Type B pancreatic cell (in vitro differentiated cells): ENCODE data around the gene ARHGAP8. TPM values are rescaled to one million over a fixed set of nuclear protein-coding genes. Genes with fewer than 3 reads are reported as not detected.
A peak's percentile ranks its signal among the peaks of the same experiment; 100 is the strongest.

Experiments used
- DNase-seq: peaks from one replicate; pipeline ENCODE4 v3.0.0; 2021; ENCODE audit warnings: mixed read lengths; ENCODE audit not compliant: unreplicated experiment; ENCODE audit errors: extremely low spot score
- H3K27ac Mint-ChIP-seq: 2 replicates; pipeline ENCODE4 v1.8.0; 2021; ENCODE audit warnings: mild to moderate bottlenecking, mixed read lengths
- H3K27me3 Mint-ChIP-seq: 2 replicates; pipeline ENCODE4 v1.8.0; 2021; ENCODE audit warnings: mixed read lengths
- H3K36me3 Mint-ChIP-seq: 2 replicates; pipeline ENCODE4 v1.8.0; 2021; ENCODE audit warnings: mixed read lengths
- H3K4me1 Mint-ChIP-seq: one replicate; pipeline ENCODE4 v1.8.0; 2021; ENCODE audit warnings: mixed read lengths; ENCODE audit not compliant: unreplicated experiment
- H3K4me3 Mint-ChIP-seq: 2 replicates; pipeline ENCODE4 v1.8.0; 2021; ENCODE audit warnings: mild to moderate bottlenecking, mixed read lengths
- H3K9me3 Mint-ChIP-seq: 2 replicates; pipeline ENCODE4 v1.8.0; 2021; ENCODE audit warnings: mixed read lengths
- total RNA-seq: library from RNA; stranded (reverse); gene quantifications from 2 replicates; pipeline ENCODE4 v1.2.1, GENCODE V29; 2021; ENCODE audit warnings: low replicate concordance
- TF ChIP-seq, protein P1 (sequence below): fragments of 200-600 bp; sonication (generic); conservative IDR thresholded peaks from 2 replicates; pipeline ENCODE4 v1.5.0; 2021; ENCODE audit warnings: antibody characterized with exemption, mild to moderate bottlenecking

Gene ARHGAP8
- total RNA-seq, 1 donor from 2014 or later, result 18.0 TPM

DNA sequence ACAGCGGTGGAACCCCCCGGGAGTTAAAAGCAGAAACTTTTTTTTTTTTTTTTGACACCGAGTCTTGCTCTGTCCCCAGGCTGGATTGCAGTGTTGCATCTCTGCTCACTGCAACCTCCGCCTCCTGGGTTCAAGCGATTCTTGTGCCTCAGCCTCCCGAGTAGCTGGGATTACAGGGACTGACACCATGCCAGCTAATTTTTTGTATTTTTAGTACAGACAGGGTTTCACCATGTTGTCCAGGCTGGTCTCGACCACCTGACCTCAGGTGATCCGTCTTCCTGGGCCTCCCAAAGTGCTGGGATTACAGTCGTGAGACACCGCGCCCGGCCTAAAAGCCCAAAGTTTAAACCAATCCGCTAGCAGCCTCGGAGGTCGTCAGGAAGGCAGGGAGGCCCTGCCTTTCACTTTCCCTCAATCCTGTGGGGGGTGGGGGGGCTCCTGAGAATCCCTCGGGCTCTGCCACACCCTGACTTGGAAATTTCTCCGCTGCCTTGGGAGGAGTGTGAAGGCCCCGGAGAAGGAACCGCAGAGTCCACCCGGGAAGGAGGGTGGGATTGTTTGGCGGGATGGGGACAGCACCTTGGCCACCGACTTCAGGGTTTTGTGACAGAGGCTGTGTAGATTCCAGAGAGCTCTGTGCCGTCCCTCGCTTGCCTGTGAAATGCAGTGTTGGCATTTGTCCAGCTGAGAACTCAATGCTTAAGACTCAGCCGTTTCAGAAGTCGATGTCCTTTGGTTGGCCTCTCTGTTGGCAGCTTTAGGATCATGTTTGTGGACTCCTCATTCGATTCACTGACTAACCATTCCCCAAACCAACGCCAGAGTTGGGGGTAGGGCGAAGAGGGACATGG lies 1.0 kb downstream of the ARHGAP8 start:
- Mint-ChIP-seq H3K27ac (peak overlapping the region; percentile 97), H3K36me3 (no peaks in the 10 kb centered on the region), H3K27me3 (peaks cover 11% of the 10 kb centered on the region), H3K9me3 (no peaks in the 10 kb centered on the region), H3K4me1 (peaks cover 25% of the 10 kb centered on the region), H3K4me3 (peak overlapping the region; percentile 86)
- TF ChIP-seq, protein P1, sequence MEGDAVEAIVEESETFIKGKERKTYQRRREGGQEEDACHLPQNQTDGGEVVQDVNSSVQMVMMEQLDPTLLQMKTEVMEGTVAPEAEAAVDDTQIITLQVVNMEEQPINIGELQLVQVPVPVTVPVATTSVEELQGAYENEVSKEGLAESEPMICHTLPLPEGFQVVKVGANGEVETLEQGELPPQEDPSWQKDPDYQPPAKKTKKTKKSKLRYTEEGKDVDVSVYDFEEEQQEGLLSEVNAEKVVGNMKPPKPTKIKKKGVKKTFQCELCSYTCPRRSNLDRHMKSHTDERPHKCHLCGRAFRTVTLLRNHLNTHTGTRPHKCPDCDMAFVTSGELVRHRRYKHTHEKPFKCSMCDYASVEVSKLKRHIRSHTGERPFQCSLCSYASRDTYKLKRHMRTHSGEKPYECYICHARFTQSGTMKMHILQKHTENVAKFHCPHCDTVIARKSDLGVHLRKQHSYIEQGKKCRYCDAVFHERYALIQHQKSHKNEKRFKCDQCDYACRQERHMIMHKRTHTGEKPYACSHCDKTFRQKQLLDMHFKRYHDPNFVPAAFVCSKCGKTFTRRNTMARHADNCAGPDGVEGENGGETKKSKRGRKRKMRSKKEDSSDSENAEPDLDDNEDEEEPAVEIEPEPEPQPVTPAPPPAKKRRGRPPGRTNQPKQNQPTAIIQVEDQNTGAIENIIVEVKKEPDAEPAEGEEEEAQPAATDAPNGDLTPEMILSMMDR, result no peak
- no peak for DNase-seq

DNA sequence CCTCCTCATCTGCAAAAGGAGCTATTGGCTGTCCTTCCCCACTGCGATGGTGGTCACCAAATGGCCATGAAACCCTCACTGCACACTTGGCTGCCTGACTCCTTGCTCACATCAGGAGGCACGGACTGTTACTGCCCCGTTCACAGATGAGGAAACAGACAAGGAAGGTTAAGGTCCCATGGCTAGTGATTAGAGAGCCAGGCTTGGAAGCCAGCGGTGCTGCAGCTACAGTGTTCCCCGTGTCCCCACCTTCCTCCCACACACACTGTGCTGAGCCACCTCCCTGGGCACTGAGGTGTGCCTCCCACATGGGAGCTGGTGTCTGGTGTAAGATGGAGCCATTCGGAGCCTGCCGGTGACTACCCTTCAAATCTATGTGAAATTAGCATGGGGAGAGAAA lies 2.6 kb downstream of the ARHGAP8 start:
- DNase-seq, result no peak
- H3K4me3 Mint-ChIP-seq, result peak overlapping the region; percentile 82
- no peaks in the 10 kb centered on the region for H3K36me3 Mint-ChIP-seq
- H3K27me3 Mint-ChIP-seq, result peaks cover 11% of the 10 kb centered on the region
- no peaks in the 10 kb centered on the region for H3K9me3 Mint-ChIP-seq
- peaks cover 35% of the 10 kb centered on the region for H3K4me1 Mint-ChIP-seq
- TF ChIP-seq, protein P1, result no peak
- peak overlapping the region; percentile 97 for H3K27ac Mint-ChIP-seq

DNA sequence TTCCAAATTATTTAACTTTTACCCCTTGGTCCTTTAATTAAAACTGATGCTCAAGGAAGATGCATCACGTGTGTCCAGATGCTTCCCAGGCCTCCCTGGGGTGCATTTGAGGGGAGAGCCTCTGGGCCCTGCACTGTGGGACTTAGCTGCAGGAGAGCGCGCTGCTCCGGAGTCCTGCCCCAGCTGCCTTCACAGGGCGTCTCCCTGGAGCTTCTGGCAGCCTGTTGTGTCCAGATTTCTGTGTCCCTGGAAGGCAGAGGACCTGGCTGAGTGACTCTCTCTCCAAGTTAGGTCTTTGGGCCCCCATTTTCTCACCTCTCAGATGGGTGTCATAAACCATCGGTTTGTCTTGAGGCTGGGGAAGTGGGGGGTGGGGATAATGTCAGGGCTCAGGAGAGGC lies 3.0 kb downstream of the ARHGAP8 start:
- no peak for DNase-seq
- TF ChIP-seq, protein P1, result no peak
- peak overlapping the region; percentile 97 for H3K27ac Mint-ChIP-seq
- H3K9me3 Mint-ChIP-seq, result no peaks in the 10 kb centered on the region
- H3K4me1 Mint-ChIP-seq, result peaks cover 35% of the 10 kb centered on the region
- H3K27me3 Mint-ChIP-seq, result peaks cover 11% of the 10 kb centered on the region
- no peaks in the 10 kb centered on the region for H3K36me3 Mint-ChIP-seq
- peak overlapping the region; percentile 82 for H3K4me3 Mint-ChIP-seq

DNA sequence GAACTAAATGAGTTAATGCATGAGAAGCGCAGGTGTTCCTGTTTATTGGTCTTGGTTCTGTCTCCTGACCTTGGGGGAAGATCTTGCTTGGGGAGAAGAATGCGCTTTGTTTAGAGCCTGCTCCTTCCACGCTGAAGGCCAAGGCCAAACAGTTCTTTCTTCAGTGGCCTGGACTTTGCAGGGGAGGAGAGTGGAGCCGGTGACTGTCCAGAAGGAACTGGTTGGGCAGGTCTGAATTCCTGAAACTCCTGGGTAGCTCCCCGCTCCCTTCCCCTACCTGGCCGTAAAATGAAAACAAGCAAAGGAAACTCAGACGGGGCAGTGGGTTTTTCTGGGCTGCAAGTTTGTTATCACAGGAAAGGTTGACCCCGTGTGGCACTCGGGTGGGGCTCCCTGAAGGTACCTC lies 3.6 kb downstream of the ARHGAP8 start:
- Mint-ChIP-seq H3K27ac (peak overlapping the region; percentile 97), H3K4me1 (peaks cover 35% of the 10 kb centered on the region), H3K4me3 (peak overlapping the region; percentile 82), H3K36me3 (no peaks in the 10 kb centered on the region), H3K27me3 (peaks cover 11% of the 10 kb centered on the region), H3K9me3 (no peaks in the 10 kb centered on the region)
- TF ChIP-seq, protein P1, result no peak
- DNase-seq, result no peak

DNA sequence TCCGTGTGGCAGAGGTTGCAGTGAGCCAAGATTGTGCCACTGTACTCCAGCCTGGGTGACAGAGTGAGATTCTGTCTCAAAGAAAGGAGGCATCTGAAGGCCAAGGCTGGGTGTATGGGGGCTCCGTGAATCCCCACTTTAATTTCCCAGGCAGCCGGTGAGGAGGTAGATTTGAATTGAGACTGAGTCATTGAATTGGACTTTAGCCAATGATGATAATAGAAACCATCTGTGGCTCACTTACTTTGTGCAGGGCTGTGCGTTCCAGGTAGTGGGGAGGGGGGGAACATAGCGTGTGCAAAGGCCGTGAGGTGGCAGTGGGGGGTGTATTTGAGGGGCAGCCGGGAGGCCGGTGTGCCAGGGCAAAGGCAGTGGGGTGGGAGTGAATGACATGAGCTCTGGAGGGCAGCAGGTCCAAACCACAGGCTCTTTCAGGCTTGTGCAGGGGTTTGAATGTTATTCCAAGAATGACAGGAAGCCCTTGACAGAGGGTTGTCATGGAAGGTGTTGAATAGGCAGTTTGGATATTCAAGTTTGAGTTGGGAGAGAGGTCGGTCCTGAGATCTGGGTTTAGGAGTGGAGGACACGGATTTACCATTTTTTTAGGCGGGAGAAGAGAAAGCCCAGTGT lies 6.1 kb downstream of the ARHGAP8 start:
- DNase-seq, result no peak
- Mint-ChIP-seq H3K36me3 (no peaks in the 10 kb centered on the region), H3K27me3 (peaks cover 5% of the 10 kb centered on the region), H3K4me3 (peak overlapping the region; percentile 64), H3K9me3 (no peaks in the 10 kb centered on the region), H3K4me1 (peaks cover 37% of the 10 kb centered on the region), H3K27ac (peak overlapping the region; percentile 25)
- TF ChIP-seq, protein P1, result no peak
